Superior temporal gyrus (tissue), 1 donor: ENCODE measurements around the gene PITPNM3.
A peak's percentile ranks its signal among the peaks of the same experiment; 100 is the strongest.

Experiments
- DNase-seq: peaks from one replicate; pipeline ENCODE4 v3.0.0-alpha.2; 2016; ENCODE audit errors: extremely low spot score

PITPNM3 gene

DNA sequence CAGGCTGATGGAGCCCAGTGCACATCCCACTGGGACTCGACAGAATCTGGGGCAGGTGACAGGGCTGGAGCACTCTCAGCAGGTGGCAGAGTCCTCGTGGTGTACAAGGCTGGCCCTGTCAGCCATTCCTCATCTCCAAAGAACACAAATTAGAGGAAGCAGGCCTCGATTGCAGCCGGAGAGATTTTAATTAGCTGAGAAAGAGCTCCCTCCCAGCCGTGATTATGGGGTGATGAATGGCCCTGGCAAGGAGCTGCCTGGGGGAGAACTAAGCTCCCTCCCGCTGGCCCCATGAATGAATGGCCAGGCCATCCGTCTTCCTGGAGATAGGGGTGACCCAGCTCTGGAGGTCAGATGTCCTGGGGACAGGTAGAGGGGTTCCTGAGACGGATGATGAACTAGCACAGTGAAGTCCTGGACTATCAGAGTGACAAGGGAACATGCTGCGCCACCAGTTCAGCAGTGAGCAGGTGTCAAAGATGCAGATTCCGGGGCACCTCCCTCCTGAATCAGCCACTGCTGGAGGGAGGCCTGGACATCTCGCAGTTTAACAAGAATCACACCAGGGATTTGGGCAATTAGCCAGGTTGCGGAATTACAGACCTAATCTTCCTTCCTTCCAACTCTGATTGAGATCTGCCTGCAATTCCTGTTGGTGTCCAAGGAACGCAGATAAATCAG lies 76.6 kb downstream of the PITPNM3 start:
- no peak for DNase-seq

GRCh38 chr17:6478486-6478885 lies 77.9 kb downstream of the PITPNM3 start:
- DNase-seq: no peak

DNA sequence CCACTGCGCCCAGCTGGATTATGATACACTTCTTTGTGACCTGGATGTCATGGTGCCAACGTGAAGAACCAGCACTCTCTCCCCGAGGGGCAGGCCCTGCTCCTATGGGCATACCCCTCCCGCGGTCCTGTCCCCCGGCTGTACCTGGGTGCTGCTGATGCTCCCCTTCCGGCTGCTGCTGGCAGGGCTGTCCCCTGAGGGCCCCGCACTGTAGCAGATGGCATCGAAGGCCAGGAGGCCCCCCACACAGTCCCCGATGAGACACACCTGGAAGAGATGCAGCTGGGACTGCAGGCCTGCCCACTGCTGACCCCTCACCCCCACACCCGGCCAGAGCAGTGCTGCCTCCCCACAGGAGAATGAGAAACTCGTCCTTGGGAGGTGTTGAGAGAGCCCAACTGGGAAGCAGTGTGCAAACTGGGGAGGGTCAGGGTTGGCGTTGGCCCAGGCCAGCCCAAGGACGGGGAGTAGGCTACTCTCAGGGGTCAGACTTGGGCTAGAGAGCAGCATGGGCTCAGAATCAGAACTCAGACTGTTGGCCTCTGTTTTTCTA lies 78.4 kb downstream of the PITPNM3 start:
- no peak for DNase-seq

DNA sequence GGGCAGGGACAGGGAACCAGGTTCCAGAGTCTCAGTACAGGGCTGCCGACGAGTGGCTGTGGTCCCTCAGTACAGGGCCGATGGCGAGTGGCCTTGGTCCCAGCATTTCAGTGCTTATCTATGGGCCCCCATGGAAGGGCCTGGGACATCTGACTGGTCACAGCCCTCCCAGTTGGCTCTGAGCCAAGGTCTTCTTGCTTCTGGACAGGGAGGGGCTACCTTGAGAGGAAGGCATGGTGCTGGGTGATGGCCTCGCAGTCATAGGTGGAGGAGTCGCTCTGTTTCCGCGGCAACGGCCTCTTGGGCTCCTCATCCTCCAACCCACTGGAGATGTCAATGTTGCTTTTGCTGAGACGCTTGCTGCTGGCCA lies 79.6 kb downstream of the PITPNM3 start:
- DNase-seq: no peak

DNA sequence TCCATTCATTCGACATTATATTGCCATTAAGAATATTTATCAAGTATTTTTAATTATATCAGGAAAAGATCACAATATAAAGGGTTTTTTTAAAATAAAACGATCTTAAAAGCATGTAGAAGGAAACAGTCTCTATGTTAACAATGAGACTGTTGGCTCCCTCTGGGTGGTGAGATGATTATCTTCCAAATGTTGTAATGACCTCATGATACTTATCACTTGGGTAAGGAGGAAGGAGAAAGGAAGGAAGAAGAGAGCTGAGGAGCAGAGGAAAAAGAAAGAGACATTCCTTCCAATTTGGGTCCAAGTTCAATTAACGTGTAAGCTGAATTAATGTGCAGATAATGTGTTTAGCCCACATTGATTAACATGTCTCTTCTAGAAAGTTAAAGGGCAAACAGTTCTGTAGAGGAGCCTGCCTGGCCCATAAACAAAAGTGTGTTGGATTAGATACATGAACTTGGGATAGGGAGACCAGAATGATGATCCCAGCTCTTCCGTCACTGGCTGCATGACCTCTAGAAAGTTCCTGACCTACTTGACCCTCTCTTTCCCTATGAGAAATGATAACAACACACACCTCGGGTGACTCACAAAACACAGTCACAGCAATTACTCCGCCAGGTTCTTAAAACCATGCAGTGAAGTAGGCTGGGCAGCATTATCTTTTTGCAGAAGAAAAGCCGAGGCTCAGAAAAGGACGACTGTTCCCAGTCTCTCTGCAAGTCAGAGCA lies 80.1 kb downstream of the PITPNM3 start:
- no peak for DNase-seq

- DNase-seq: no peak
Observed at GRCh38 chr17:6475411-6475810, 80.9 kb downstream of the PITPNM3 start.

DNA sequence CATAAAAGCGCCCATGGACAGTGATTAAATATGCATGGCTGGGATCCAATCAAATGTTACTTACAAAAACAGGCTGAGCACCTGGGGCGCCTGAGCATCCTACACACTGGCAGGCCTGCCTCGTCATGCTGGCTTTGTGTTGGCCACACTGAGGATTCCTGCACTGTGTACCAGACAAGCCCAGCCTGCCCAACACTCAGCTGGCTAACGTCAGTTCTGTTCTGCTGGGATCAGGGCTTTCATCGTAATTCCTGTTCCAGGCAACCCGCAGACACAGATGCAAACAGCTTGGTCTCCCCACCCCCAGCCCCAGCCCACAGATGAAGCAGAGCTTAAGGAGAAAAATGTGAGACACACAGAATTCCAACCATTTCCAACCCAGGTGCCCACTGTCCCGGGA lies 81.4 kb downstream of the PITPNM3 start:
- no peak for DNase-seq

DNA sequence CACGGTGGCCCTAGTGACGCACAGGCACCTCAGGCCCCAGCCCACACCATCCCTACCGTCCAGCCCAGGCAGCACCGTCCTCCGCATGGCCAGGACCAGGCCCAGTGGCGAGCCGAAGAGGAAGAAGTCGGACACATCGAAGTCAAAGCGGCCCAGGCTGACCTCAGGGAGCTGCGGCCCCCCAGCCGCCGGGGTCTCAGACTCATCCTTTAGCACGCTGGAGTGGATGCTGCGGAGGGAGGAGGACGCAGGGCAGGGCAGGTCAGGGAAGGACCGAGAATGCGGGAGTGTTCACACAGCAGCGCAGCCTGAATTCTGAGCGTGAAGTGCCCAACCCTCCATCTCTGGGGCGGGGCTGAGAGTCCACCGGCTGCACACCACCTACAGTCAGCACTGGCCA lies 82.0 kb downstream of the PITPNM3 start:
- no peak for DNase-seq

DNA sequence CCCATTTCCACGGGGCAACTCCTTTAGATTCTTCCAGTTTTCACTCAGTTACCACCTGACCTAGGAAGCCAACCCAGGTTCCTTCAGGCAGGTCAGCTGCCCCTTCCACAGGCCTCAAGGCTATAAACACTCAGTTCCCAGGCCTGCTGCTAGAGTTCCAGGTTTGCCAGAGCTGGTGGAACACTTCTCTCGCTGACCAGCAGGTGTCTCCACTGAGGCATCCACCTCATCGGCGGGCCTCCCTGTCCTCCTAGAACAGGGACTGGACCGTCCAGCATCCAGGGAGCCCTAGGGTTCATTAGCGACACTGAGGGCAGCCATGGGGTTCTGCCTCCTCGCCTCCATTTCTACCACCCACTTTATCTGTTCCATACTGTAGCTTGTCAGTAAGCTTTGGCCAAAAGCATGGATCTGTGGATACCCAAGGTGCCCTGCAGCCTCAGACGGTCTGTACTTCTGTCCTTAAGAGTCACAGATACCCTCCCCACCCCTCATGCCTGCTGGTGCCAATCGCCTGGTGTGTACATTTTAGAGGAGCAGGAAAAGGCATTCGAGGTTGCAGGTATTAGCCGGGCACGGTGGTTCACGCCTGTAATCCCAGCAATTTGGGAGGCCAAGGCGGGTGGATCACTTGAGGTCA lies 83.1 kb downstream of the PITPNM3 start:
- peak; percentile 85 for DNase-seq

GRCh38 chr17:6472517-6472916 lies 83.8 kb downstream of the PITPNM3 start:
- DNase-seq: no peak

DNA sequence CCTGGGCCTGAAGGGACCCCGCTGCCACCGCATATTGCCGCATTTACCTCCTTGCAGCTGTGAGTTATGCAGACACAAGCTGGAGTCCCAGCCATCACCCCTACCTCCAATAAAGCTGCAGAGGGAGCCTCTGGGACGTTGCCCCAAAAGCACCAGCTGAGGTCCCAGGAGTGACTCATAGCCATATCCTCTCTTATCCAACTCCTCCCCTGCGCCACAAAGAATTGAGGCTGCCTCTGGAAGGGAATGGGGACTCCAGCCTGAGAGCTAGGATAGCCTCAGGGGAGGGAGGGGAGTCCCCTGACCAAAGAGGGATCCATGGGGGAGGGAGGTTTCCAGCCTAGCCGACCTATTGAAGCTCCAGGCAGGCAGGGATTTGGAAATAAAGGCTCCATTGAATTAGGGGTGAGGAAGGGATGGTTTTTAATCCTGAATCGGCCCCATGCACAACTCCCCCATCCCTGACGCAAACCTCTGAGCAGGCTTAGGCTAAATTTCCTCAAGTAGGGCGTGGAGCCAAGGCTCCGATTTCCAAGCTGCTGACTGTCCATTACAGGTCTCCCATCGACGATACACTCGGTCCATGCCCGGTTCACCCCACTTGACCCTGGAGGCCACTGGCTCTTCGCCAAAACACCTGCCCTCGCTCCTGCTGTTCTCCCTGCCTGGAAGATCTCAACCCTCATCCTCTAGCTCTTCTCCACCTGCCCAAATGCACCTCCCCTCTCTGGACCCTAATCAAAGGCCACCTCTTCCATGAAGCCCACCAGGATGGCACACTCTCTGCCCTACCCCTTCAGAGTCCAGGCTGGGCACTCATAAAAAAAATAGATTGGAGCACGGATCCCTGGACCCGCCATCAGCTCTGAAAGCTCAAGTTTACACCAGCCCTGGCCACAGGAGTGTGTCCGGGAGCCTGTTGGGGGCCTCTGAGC lies 84.6 kb downstream of the PITPNM3 start:
- DNase-seq: no peak

DNA sequence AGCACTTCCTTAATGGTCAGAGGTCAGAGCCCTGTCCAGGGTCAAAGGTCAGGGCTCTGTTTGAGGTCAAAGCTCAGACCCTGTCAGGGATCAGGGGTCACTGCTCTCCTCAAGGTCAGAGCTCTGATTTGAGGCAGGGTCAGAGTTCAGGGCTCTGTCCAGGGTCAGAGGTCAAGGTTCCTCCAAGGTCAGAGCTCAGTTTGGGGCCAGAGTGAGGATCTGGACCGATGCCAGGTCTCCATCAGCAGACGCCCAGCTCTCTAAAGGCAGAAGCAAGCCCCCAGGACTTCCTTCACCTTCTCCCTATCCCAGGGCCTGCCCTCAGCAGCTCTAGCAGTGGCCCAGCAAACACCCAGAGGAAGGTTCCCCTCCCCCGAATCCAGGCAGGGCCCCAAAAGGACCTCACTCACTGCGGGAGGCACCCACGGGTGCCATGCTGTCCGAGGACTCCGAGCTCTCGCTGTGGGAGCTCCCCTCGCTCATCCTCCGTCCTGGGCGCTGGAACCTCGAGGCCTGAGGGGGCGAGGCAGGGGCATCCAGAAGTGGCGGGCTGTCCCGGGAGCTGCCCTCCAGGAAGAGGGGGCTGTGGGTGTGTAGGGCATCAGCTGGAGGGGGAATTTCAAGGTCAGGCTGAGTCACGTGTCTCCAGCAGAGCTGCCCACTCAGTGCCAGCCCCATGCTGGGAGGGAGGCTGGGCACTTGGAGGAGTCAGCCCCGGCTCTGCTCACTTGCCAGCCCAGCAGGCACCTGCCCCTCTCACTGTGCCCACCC lies 85.4 kb downstream of the PITPNM3 start:
- no peak for DNase-seq

DNA sequence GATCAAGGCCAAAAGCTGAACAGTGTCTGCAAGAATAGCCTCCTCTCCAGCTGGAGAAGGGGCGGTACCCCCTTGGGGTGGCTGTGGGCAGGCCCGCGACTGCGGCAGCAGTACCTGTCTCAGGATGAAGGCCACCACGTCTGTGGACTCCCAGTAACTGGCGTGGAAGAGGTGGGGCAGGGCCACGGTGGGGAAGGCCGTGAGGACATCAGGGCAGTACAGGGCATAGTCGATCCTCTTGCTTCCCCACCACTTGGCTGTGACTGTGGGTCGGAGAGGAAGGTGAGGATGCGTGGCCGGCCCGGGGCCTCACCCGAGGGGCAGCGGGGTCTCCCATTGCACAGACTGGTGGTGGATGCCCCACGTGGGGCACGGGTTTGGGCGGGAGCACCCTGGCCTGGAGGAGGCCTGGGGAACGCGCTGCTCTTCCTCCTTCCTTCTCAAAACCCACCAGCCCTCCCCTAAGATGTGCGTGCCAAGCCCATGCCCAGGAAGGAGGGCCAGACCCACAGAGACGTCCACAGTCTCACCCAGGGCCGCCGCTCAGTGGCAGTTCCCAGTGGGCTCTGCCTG lies 86.1 kb downstream of the PITPNM3 start:
- DNase-seq: no peak

GRCh38 chr17:6468051-6468790 lies 88.1 kb downstream of the PITPNM3 start:
- no peak for DNase-seq

DNA sequence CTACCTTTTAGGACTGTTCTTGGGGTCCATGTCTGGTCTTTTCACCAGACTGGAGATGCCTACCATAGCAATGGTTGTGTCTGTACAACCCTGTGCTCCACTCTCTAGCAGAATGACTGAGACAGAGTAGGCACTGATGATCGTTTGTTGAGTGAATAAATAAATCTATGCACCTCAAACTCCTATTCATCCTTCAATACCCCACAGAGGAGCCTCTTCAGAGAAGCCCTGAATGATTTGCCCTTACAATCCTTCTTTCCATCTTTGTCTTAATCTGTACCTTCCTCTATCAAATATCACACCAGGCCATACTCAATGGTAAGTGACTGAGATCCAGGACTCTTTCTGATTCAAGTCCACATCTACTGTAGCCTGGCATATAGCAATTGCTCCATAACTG lies 88.8 kb downstream of the PITPNM3 start:
- DNase-seq: no peak

DNA sequence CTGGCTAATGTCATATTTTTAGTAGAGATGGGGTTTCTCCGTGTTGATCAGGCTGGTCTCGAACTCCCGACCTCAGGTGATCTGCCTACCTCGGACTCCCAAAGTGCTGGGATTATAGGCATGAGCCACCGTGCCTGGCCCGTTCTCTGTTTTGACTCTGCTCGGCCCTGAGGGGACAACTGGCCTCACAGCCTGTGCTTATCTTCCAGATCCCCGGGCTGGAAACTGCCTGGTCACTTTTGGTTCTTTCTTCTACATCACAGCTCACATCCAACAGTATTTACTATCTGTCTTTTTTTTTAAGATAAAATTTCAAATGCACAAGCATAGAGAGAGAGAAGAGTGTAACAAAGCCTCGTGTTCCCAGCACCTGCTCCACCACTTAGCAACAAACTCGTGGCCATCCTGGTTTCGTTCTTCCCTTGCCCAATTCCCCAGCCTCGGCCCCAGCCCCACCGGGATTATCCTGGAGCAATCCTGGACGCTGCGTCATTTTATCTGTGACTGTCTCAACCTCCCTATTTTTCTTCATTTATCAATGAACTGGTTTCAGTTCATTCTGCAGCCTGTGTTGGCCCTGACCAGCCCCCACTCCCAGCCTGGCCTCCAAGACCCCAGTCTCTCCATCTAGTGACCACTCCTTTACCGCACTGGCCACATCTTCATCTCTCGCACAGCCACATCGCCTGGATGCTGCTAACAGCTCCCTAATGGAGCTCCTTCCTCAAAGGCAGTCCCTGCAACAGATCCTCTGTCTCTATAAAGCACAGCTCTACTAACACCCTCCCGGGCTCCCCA lies 91.0 kb downstream of the PITPNM3 start:
- no peak for DNase-seq

- no peak for DNase-seq
Observed at GRCh38 chr17:6464446-6465041, 91.8 kb downstream of the PITPNM3 start.

GRCh38 chr17:6463616-6464445 lies 92.5 kb downstream of the PITPNM3 start:
- DNase-seq: no peak
